ENCODE results near the gene PPP1R1C. TPM values are rescaled to one million over a fixed set of nuclear protein-coding genes. Genes with fewer than 3 reads are reported as not detected.

The PPP1R1C gene
- total RNA-seq, 1 experiment from 2014 or later = 4.0 TPM

- no peak for DNase-seq
- Histone ChIP-seq H3K56ac (ENCODE audit: insufficient read length, low read depth, low read length) (no peak overlapping the region), H3K18ac (ENCODE audit: insufficient read length, low read depth, low read length) (no peak overlapping the region), H3K9me3 (ENCODE audit: control insufficient read depth, low read depth, low read length) (no peaks in the 10 kb centered on the region), H3K9ac (ENCODE audit: extremely low read depth, insufficient read length, low read length) (no peak overlapping the region), H3K79me1 (ENCODE audit: insufficient read depth, low read depth, low read length, poor library complexity, severe bottlenecking) (no peaks in the 10 kb centered on the region), H4K20me1 (ENCODE audit: control insufficient read depth, insufficient read depth, insufficient read length) (no peaks in the 10 kb centered on the region), H3K79me2 (ENCODE audit: insufficient read depth, low read length) (no peaks in the 10 kb centered on the region), H3K23me2 (ENCODE audit: insufficient read length, low read depth, low read length, poor library complexity, severe bottlenecking) (no peaks in the 10 kb centered on the region), H3K27ac (ENCODE audit: insufficient read length, low read depth, low read length) (no peak overlapping the region), H2BK120ac (ENCODE audit: low read depth, low read length, poor library complexity, severe bottlenecking) (no peak overlapping the region), H3K4me1 (ENCODE audit: insufficient read depth, low read length) (no peaks in the 10 kb centered on the region), H3K4me2 (ENCODE audit: insufficient read depth, insufficient read length, low read length) (no peak overlapping the region), H3K4ac (ENCODE audit: low read depth, low read length) (no peak overlapping the region), H2BK5ac (ENCODE audit: insufficient read length, low read length) (no peak overlapping the region), H4K91ac (ENCODE audit: insufficient read length, low read depth, low read length) (no peak overlapping the region), H2BK15ac (ENCODE audit: low read depth, low read length) (no peak overlapping the region), H4K8ac (replicated peaks; ENCODE audit: insufficient read length, low read depth, low read length) (no peak overlapping the region), H3K23ac (ENCODE audit: insufficient read length, low read depth, low read length) (no peak overlapping the region), H3T11ph (ENCODE audit: low read length) (no peak overlapping the region), H2BK12ac (ENCODE audit: insufficient read length, low read depth, low read length) (no peak overlapping the region), H3K27me3 (ENCODE audit: insufficient read depth, low read length) (no peaks in the 10 kb centered on the region), H2AFZ (ENCODE audit: low read length) (no peak overlapping the region), H2BK20ac (ENCODE audit: low read depth, low read length, poor library complexity, severe bottlenecking) (no peak overlapping the region), H4K5ac (ENCODE audit: insufficient read length, low read depth, low read length) (no peak overlapping the region), H3K14ac (ENCODE audit: insufficient read depth, low read length) (no peak overlapping the region), H2AK5ac (ENCODE audit: insufficient read length, low read length) (no peak overlapping the region)
- Mint-ChIP-seq H3K4me1 (peaks cover 5 to 9% of the 10 kb centered on the region in 2 experiments), H3K9me3 (no peaks in the 10 kb centered on the region), H3K4me3 (no peak overlapping the region), H3K27ac (no peak overlapping the region), H3K36me3 (ENCODE audit: insufficient read depth in 1 of 3, low read depth in 3 of 3) (no peaks in the 10 kb centered on the region), H3K27me3 (ENCODE audit: low read depth) (no peaks in the 10 kb centered on the region)
- TF ChIP-seq CTCF (conservative IDR thresholded peaks at IDR 0.05) = no peak
- whole genome bisulfite sequencing (ENCODE audit: extremely low coverage, insufficient read length, low lambda C conversion rate) = no CpG with 5 or more reads among the region's 4 CpGs
Measured at GRCh38 chr2:182050333-182051135, 64.9 kb downstream of the PPP1R1C start.
